GM19328 (cell line): Measurements from ENCODE around the gene ATL2.

Experiments
- ATAC-seq: cut with Tn5 transposase; IDR thresholded peaks from one replicate; pipeline ENCODE4 v1.9.1; 2021; ENCODE audit warnings: mild to moderate bottlenecking, moderate library complexity; ENCODE audit not compliant: unreplicated experiment

ATL2 gene

DNA sequence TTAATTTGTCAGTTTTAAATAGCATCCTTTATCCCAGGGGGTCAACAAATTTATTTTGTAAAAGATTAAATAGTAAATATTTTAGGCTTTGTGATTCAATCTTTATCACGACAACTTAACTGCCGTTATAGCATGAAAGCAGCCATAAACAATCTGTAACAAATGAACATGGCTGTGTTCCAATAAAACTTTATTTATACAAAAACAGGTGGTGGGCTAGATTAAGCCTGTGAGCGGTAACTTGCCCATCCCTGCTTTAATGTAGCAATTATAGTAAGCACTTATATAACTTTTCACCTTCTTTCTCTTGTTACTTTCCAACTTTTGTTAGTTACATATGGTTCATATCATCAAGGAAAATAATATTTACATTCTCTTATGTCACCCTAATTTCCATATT is 121.9 kb downstream of the ATL2 start:
- ATAC-seq: no peak

DNA sequence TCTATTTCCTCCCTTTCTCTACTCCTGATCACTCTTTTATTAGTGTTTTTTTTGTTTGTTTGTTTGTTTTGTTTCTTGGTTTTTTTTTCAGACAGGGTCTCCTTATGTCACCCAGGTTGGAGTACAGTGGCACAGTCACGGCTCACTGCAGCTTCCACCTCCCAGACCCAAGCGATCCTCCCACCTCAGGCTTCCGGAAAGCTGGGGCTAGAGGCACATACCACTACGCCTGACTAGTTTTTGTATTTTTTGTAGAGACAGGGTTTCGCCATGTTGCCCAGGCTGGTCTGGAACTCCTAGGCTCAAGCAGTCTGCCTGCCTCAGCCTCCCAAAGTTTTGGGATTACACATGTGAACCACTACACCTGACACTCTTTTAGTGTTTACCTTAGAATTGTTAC is 122.3 kb downstream of the ATL2 start:
- ATAC-seq: no peak

DNA sequence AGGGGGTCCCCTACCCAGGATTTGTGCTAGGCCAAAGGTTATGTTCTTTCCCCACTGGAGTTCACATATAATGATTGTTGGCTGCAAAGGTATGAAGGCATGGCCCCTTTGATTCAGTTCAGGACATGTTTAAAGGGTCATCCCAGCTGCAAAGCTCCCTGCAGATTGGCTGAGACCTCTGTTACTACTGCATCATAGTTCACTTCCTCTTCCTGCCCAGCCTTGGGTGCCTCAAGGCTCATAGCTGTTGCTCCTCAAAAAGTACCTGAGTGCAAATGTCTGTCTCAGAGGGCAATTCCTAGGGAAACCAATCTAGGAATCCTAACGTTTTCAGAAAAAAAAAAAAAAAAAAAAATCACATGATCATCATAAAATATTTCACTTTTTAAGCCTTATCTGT is 125.1 kb downstream of the ATL2 start:
- ATAC-seq: no peak

DNA sequence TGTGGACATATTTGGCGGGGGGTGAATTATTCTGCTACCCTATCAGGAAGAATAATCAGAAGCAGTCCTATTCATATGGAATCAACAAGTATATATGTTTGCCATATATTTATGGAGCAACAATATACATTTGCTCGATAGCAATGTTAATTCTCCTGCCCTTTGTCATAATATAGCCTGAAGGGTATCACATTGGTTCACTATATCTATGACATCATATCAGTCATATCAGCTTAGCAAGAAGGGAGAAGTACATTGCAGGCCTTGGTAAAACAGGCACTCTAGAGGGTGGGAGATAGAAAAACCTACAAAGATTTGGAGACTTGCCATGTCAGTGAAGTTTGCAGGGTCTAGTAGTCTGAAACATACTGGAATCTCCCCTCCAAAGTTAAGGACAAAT is 128.4 kb downstream of the ATL2 start:
- no peak for ATAC-seq

DNA sequence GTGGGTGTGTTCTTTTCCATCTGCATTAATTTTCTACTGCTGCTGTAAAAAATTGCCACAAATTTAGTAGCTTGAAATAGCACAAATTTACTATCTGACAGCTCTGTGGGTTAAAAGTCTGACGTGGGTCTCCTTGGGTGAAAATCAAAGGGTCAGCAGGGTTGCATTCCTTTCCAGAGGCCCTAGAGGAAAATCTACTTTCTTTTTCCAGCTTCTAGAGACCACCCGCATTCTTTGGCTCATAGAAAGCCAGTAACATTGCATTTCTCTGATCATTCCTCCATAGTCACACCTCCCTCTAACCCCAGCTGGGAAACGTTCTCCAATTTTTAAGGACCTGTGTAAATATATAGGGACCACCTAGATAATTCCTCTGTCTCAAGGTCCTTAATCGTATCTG is 128.8 kb downstream of the ATL2 start:
- ATAC-seq: no peak

DNA sequence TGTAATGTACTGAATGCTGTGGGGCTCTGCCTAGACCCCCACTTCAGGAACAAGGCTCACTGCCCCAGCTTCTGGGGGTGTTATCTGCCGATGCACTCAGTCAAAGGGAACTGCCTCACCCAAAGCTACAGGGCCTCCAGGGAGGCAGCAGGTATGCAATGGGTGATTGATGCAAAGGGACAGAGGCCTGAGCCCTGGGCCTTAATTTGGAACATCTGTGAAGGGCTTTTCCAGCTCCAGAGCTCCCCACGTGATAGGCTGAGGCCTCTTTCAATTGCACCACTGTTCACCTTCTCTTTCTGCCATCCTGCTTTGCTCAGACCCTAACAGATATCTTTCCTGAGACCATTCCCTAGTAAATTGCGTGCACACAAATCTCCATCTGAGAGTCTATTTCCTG is 131.0 kb downstream of the ATL2 start:
- ATAC-seq: no peak

DNA sequence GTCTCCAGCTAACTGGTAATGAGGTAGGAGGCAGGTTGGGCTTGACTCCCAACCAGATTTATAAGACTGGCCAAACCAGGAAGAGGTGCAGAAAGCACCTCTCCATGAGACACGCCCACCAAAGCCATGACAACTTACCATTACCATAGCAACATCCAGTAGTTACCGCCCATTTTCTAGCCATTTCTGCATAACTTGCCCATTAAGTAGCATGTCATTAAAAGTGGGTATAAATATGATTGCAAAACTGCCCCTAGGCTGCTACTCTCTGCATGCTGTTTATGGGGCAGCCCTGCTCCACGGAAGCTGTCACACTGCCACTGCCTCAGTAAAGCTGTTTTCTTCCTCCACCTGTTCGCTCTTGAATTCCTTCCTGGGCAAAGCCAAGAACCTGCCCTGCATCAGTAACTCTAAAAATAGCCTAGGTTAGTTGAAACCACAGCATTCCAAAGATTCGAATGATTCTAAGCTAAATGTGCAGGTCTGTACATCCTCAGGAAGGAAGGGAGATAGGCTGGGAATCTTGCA is 131.9 kb downstream of the ATL2 start:
- no peak for ATAC-seq

DNA sequence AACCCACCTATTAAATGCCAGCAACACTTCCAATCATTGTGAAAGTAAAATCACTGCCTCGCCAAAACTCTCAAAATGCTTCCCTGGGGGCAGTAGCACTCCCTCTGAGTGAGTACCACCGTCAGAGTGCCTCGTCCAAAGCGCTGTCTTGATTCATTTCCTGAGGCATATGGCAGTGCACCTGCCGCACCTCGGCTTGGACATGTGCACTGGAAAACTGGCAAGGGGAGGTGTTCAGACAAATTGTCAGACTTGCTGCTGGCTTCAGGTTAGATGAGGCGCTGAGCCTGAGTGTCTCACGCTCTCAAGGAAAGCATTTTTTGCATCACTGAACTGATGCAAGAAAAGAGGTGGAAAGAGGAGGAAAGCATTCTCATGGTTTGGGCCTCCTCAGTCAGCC is 132.8 kb downstream of the ATL2 start:
- no peak for ATAC-seq
